Stimulated activated CD4-positive, alpha-beta T cell treated with anti-CD3 and anti-CD28 coated beads, Interleukin-4, amount 100 ng/mL, for 4 hours (primary cell): ENCODE measurements around the gene TMEM176A.
A peak's percentile ranks its signal among the peaks of the same experiment; 100 is the strongest.
"Not testable (repeated sequence)": the region's sequence is repeated elsewhere in the genome, so short reads cannot be mapped to it uniquely, and the experiment has no call there.

Source experiments
- DNase-seq, 2 experiments: peaks; one replicate each; pipeline ENCODE4 v3.0.0-alpha.2; 2020

TMEM176A gene

GRCh38 chr7:150800581-150801241 is at the start of gene TMEM176A:
TMEM176A (plus strand) TSS chr7:150800769; CDS start chr7:150801551, 782 bp downstream.
- DNase-seq: peak; percentile 7 to 27

- no peak for DNase-seq
Observed at GRCh38 chr7:150751702-150752101, 48.9 kb upstream of the TMEM176A start.

GRCh38 chr7:150753239-150753638 is 47.3 kb upstream of the TMEM176A start:
- DNase-seq: no peak

- no peak for DNase-seq
Observed at GRCh38 chr7:150753826-150754603, 46.6 kb upstream of the TMEM176A start.

- DNase-seq: no peak
Observed at GRCh38 chr7:150754951-150755350, 45.6 kb upstream of the TMEM176A start.

- DNase-seq: peak; percentile 40 to 79
Observed at GRCh38 chr7:150755473-150756099, 45.0 kb upstream of the TMEM176A start.

- no peak for DNase-seq
Observed at GRCh38 chr7:150756166-150756565, 44.4 kb upstream of the TMEM176A start.

- DNase-seq: no peak
Observed at GRCh38 chr7:150756858-150757257, 43.7 kb upstream of the TMEM176A start.

- DNase-seq: no peak
Observed at GRCh38 chr7:150759479-150759878, 41.1 kb upstream of the TMEM176A start.

- no peak for DNase-seq
Observed at GRCh38 chr7:150766334-150766709, 34.2 kb upstream of the TMEM176A start.

- DNase-seq: no peak
Observed at GRCh38 chr7:150769768-150770167, 30.8 kb upstream of the TMEM176A start.

GRCh38 chr7:150774131-150774530 is 26.4 kb upstream of the TMEM176A start:
- DNase-seq: not testable (repeated sequence)

- no peak for DNase-seq
Observed at GRCh38 chr7:150778014-150778737, 22.4 kb upstream of the TMEM176A start.

- DNase-seq: peak; percentile 52 to 71
Observed at GRCh38 chr7:150778738-150779301, 21.7 kb upstream of the TMEM176A start.

- no peak for DNase-seq
Observed at GRCh38 chr7:150780292-150780691, 20.3 kb upstream of the TMEM176A start.

- DNase-seq: no peak
Observed at GRCh38 chr7:150781103-150781502, 19.5 kb upstream of the TMEM176A start.

- no peak for DNase-seq
Observed at GRCh38 chr7:150781961-150782360, 18.6 kb upstream of the TMEM176A start.

GRCh38 chr7:150784120-150784736 is 16.3 kb upstream of the TMEM176A start:
- no peak for DNase-seq

GRCh38 chr7:150784954-150785353 is 15.6 kb upstream of the TMEM176A start:
- DNase-seq: no peak

- no peak for DNase-seq
Observed at GRCh38 chr7:150787321-150788281, 13.0 kb upstream of the TMEM176A start.
